ENCODE data around the gene RABGAP1. TPM values are rescaled to one million over a fixed set of nuclear protein-coding genes. Genes with fewer than 3 reads are reported as not detected.

RABGAP1 gene
- total RNA-seq, 4 donors from 2014 or later: 66.1 to 83.1 (median 73.4) TPM

- Histone ChIP-seq H3K27me3 (no peaks in the 10 kb centered on the region), H3K9me3 (no peaks in the 10 kb centered on the region), H3K27ac (peak overlapping the region in 2 of 4 donors; percentile 18 to 58), H3K36me3 (peaks cover 0 to 16% (median 0%) of the 10 kb centered on the region in 3 donors), H3K4me3 (no peak overlapping the region), H3K4me1 (peaks cover 0 to 20% (median 4%) of the 10 kb centered on the region in 4 donors)
- 65 to 73% methylated on average over 2 of the region's 2 CpGs for WGBS, 2 donors
- no peak for DNase-seq (ENCODE audit: low spot score in 2 of 2)
- TF ChIP-seq POLR2A (IDR thresholded peaks at IDR 0.05): no peak
- TF ChIP-seq EP300 (IDR thresholded peaks at IDR 0.05): no peak
- no peak for TF ChIP-seq CTCF (IDR thresholded peaks at IDR 0.05)
Measured at GRCh38 chr9:123035791-123036190, 95.0 kb downstream of the RABGAP1 start.

- Histone ChIP-seq H3K4me1 (peaks cover 0 to 20% (median 4%) of the 10 kb centered on the region in 4 donors), H3K9me3 (no peaks in the 10 kb centered on the region), H3K27ac (peak overlapping the region in 2 of 4 donors; percentile 18 to 58), H3K27me3 (no peaks in the 10 kb centered on the region), H3K4me3 (no peak overlapping the region), H3K36me3 (peaks cover 0 to 16% (median 0%) of the 10 kb centered on the region in 3 donors)
- TF ChIP-seq POLR2A (IDR thresholded peaks at IDR 0.05): no peak
- peak in 1 of 2 donors; percentile 21 for TF ChIP-seq EP300 (IDR thresholded peaks at IDR 0.05)
- no peak for DNase-seq (ENCODE audit: low spot score in 2 of 2)
- 57 to 60% methylated on average over 3 of the region's 3 CpGs for WGBS, 2 donors
Measured at GRCh38 chr9:123036893-123037545, 96.2 kb downstream of the RABGAP1 start.

GRCh38 chr9:123039617-123040219 is 98.9 kb downstream of the RABGAP1 start:
- no peak overlapping the region for H3K27ac ChIP-seq
- H3K4me1 ChIP-seq: peaks cover 0 to 7% (median 0%) of the 10 kb centered on the region in 4 donors
- no peaks in the 10 kb centered on the region for H3K27me3 ChIP-seq
- H3K4me3 ChIP-seq: no peak overlapping the region
- no peak for TF ChIP-seq CTCF (IDR thresholded peaks at IDR 0.05)
- no peak for TF ChIP-seq EP300 (IDR thresholded peaks at IDR 0.05)
- TF ChIP-seq POLR2A (IDR thresholded peaks at IDR 0.05): no peak
- peaks cover 0 to 30% (median 0%) of the 10 kb centered on the region in 3 donors for H3K36me3 ChIP-seq
- H3K9me3 ChIP-seq: peaks cover 0 to 3% (median 0%) of the 10 kb centered on the region in 4 donors
- no peak for DNase-seq (ENCODE audit: low spot score in 2 of 2)
- 67 to 84% methylated on average over 1 of the region's 1 CpG for WGBS, 2 donors

- WGBS, 2 donors: 59 to 77% methylated on average over 1 of the region's 1 CpG
- TF ChIP-seq EP300 (IDR thresholded peaks at IDR 0.05) (no peak), POLR2A (IDR thresholded peaks at IDR 0.05) (no peak), CTCF (IDR thresholded peaks at IDR 0.05) (no peak)
Measured at GRCh38 chr9:123040801-123041200, 100.0 kb downstream of the RABGAP1 start.

GRCh38 chr9:123041489-123041888 is 100.7 kb downstream of the RABGAP1 start:
- Histone ChIP-seq H3K4me1 (peaks cover 0 to 7% (median 0%) of the 10 kb centered on the region in 4 donors), H3K27me3 (no peaks in the 10 kb centered on the region), H3K27ac (no peak overlapping the region), H3K9me3 (peaks cover 0 to 3% (median 0%) of the 10 kb centered on the region in 4 donors), H3K4me3 (no peak overlapping the region), H3K36me3 (peaks cover 0 to 22% (median 0%) of the 10 kb centered on the region in 3 donors)
- TF ChIP-seq CTCF (IDR thresholded peaks at IDR 0.05) (no peak), POLR2A (IDR thresholded peaks at IDR 0.05) (no peak), EP300 (IDR thresholded peaks at IDR 0.05) (no peak)
- DNase-seq (ENCODE audit: low spot score in 2 of 2): no peak
- WGBS, 2 donors: 59 to 62% methylated on average over 2 of the region's 2 CpGs

More at GRCh38 chr9:123040801-123041200, 100.0 kb downstream of the RABGAP1 start:
- DNase-seq (ENCODE audit: low spot score in 2 of 2): no peak
- peaks cover 0 to 22% (median 0%) of the 10 kb centered on the region in 3 donors for H3K36me3 ChIP-seq
- H3K9me3 ChIP-seq: peaks cover 0 to 3% (median 0%) of the 10 kb centered on the region in 4 donors
- no peaks in the 10 kb centered on the region for H3K27me3 ChIP-seq
- H3K27ac ChIP-seq: no peak overlapping the region
- H3K4me1 ChIP-seq: peaks cover 0 to 10% (median 0%) of the 10 kb centered on the region in 4 donors
- no peak overlapping the region for H3K4me3 ChIP-seq

Data from tibial nerve (tissue), 4 donors.